IMR-90 (cell line): ENCODE data around the gene IRF4.

Experiments
- BHLHE40 ChIP-seq: fragments of 150-350 bp; IDR thresholded peaks from 2 replicates; pipeline ENCODE4 v1.6.1; 2016; ENCODE audit warnings: mild to moderate bottlenecking, low read depth, low read length
- CEBPB ChIP-seq: IDR thresholded peaks from 2 replicates; pipeline ENCODE4 v1.6.1; 2012; ENCODE audit warnings: low read depth, low read length, improper control_type of control experiment
- CHD1 ChIP-seq: IDR thresholded peaks from 2 replicates; pipeline ENCODE4 v1.6.1; 2012; ENCODE audit warnings: low read depth, low read length, improper control_type of control experiment
- CTCF ChIP-seq: conservative IDR thresholded peaks from 2 replicates; pipeline ENCODE4 v1.5.1; 2012; ENCODE audit warnings: mild to moderate bottlenecking, low read depth, low read length, improper control_type of control experiment
- MXI1 ChIP-seq: IDR thresholded peaks from 2 replicates; pipeline ENCODE4 v1.6.1; 2012; ENCODE audit warnings: low read depth, mild to moderate bottlenecking, low read length, moderate library complexity, borderline replicate concordance
- POLR2A ChIP-seq: IDR thresholded peaks from 2 replicates; pipeline ENCODE4 v1.6.1; 2012; ENCODE audit warnings: mild to moderate bottlenecking, low read depth, low read length
- RAD21 ChIP-seq: IDR thresholded peaks from 2 replicates; pipeline ENCODE4 v1.6.1; 2012; ENCODE audit warnings: low read length, improper control_type of control experiment
- RFX5 ChIP-seq: IDR thresholded peaks from 2 replicates; pipeline ENCODE4 v1.8.0; 2012; ENCODE audit warnings: low read depth, mild to moderate bottlenecking, low read length, moderate library complexity
- SMC3 ChIP-seq: fragments of 150-350 bp; IDR thresholded peaks from 2 replicates; pipeline ENCODE4 v1.6.1; 2016; ENCODE audit warnings: low read depth, mild to moderate bottlenecking, antibody characterized with exemption, low read length, moderate library complexity
- TF ChIP-seq, protein P1 (sequence below): fragments of 150-350 bp; IDR thresholded peaks from 2 replicates; pipeline ENCODE4 v1.6.1; 2017; ENCODE audit warnings: mild to moderate bottlenecking, antibody characterized with exemption, low read length, low read depth

- TF ChIP-seq CTCF (no peak), RAD21 (no peak), SMC3 (no peak), CEBPB (no peak), POLR2A (no peak), CHD1 (no peak), BHLHE40 (no peak), RFX5 (no peak), MXI1 (no peak)
- TF ChIP-seq, protein P1, sequence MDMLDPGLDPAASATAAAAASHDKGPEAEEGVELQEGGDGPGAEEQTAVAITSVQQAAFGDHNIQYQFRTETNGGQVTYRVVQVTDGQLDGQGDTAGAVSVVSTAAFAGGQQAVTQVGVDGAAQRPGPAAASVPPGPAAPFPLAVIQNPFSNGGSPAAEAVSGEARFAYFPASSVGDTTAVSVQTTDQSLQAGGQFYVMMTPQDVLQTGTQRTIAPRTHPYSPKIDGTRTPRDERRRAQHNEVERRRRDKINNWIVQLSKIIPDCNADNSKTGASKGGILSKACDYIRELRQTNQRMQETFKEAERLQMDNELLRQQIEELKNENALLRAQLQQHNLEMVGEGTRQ = no peak
Measured at GRCh38 chr6:358432-358831, 33.1 kb upstream of the IRF4 start.
